ENCODE data around the gene FADS6. TPM values are rescaled to one million over a fixed set of nuclear protein-coding genes. Genes with fewer than 3 reads are reported as not detected.
A peak's percentile ranks its signal among the peaks of the same experiment; 100 is the strongest.

FADS6 gene
- total and polyA plus RNA-seq, 2 of the 13 experiments (the other 11 are each of a cell fraction or from before 2014, with no cell fraction given), result 0.11 TPM

DNA sequence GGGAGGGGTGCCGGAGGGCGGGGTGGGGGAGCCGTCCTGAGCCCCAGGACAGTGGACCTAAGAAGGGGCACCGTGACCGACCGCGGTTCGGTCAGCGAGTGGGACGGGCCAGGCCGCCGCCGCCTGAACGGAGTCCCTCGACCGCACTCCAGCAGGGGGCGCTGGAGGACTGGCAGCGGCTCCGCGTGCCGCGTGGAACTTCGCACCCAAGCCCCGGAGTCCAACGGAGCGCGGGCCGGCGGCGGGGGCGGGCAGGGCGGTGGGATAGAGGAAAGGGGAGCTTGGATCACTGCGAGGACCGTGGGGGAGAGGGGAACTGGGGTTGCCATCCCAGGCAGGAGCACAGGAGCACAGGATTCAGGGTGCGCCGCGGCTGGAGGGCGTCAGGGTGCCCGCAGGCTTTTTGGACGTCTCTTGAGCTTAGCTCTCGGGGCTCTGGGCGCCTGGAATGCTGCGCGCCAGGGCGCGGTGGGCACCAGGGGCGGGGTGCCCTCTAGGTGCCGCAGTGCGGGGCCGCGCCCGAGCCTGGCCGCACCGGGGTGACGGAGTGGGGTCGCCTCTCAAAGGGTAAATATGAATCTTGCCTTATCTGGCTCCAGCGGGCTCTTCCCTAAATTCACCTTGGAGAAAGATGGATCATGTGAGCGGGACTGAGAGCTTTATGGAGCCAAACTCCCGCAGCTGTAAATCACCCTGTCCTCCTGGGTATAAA, 30.3 kb upstream of the FADS6 start (continued):
- TF ChIP-seq HDAC1 (CRISPR knock-in tag; IDR thresholded peaks at IDR 0.05) (no peak; the same call in 1 of the 2 replicates), ELF3 (CRISPR knock-in tag; IDR thresholded peaks at IDR 0.05) (peak; percentile 36; the same call in 1 of the 2 replicates), HNRNPUL1 (IDR thresholded peaks at IDR 0.05; ENCODE audit: low read depth, low read length) (no peak), RAD51 (IDR thresholded peaks at IDR 0.05; ENCODE audit: borderline replicate concordance) (no peak), MXI1 (IDR thresholded peaks at IDR 0.05; ENCODE audit: borderline replicate concordance, low read depth, low read length) (no peak), ZNF609 (CRISPR knock-in tag; IDR thresholded peaks at IDR 0.05; ENCODE audit: borderline replicate concordance) (no peak), SNAPC2 (CRISPR knock-in tag; IDR thresholded peaks at IDR 0.05) (no peak), ZUFSP (CRISPR knock-in tag; IDR thresholded peaks at IDR 0.05; ENCODE audit: borderline replicate concordance) (no peak), ZNF468 (CRISPR knock-in tag; IDR thresholded peaks at IDR 0.05) (no peak), ZNF883 (CRISPR knock-in tag; IDR thresholded peaks at IDR 0.05; ENCODE audit: not compliant biosample characterization) (peak; percentile 77), SRSF1 (optimal IDR thresholded peaks at IDR 0.05; ENCODE audit: low read depth, low read length) (no peak), TAF15 (IDR thresholded peaks at IDR 0.05; ENCODE audit: low read depth, low read length, poor library complexity, severe bottlenecking) (no peak), TFDP2 (CRISPR knock-in tag; IDR thresholded peaks at IDR 0.05) (peak; percentile 91)
- TF ChIP-seq, protein P1, sequence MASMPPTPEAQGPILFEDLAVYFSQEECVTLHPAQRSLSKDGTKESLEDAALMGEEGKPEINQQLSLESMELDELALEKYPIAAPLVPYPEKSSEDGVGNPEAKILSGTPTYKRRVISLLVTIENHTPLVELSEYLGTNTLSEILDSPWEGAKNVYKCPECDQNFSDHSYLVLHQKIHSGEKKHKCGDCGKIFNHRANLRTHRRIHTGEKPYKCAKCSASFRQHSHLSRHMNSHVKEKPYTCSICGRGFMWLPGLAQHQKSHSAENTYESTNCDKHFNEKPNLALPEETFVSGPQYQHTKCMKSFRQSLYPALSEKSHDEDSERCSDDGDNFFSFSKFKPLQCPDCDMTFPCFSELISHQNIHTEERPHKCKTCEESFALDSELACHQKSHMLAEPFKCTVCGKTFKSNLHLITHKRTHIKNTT (CRISPR knock-in tag; IDR thresholded peaks at IDR 0.05), result no peak
- TF ChIP-seq, protein P2, sequence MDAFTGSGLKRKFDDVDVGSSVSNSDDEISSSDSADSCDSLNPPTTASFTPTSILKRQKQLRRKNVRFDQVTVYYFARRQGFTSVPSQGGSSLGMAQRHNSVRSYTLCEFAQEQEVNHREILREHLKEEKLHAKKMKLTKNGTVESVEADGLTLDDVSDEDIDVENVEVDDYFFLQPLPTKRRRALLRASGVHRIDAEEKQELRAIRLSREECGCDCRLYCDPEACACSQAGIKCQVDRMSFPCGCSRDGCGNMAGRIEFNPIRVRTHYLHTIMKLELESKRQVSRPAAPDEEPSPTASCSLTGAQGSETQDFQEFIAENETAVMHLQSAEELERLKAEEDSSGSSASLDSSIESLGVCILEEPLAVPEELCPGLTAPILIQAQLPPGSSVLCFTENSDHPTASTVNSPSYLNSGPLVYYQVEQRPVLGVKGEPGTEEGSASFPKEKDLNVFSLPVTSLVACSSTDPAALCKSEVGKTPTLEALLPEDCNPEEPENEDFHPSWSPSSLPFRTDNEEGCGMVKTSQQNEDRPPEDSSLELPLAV (CRISPR knock-in tag; conservative IDR thresholded peaks at IDR 0.05; ENCODE audit: low read depth), result no peak
- TF ChIP-seq, protein P3, sequence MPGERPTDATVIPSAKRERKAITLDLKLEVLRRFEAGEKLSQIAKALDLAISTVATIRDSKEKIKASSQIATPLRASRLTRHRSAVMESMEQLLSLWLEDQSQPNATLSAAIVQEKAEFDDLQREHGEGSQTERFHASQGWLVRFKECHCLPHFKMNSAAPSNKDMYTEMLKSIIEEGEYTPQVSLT (CRISPR knock-in tag; IDR thresholded peaks at IDR 0.05; ENCODE audit: borderline replicate concordance, low read depth), result no peak
